ENCODE results near the gene CHAD.

The CHAD gene

GRCh38 chr17:50472286-50472685 is 3.6 kb upstream of the CHAD start:
- no peak for DNase-seq

- DNase-seq, result no peak
These were observed 2.6 kb upstream of the CHAD start for GRCh38 chr17:50471009-50471905.

- DNase-seq, result no peak
These were observed 1.7 kb upstream of the CHAD start for GRCh38 chr17:50470426-50470825.

- DNase-seq, result no peak
These were observed 1.1 kb upstream of the CHAD start for GRCh38 chr17:50469671-50470305.

- no peak for DNase-seq
These were observed 527 bp upstream of the CHAD start for GRCh38 chr17:50469208-50469605.

GRCh38 chr17:50467855-50468303 is 801 bp downstream of the CHAD start:
- no peak for DNase-seq

- no peak for DNase-seq
These were observed 1.4 kb downstream of the CHAD start for GRCh38 chr17:50467114-50467854.

GRCh38 chr17:50466371-50467113 is 2.1 kb downstream of the CHAD start:
- DNase-seq, result no peak

GRCh38 chr17:50465635-50466034 is 3.0 kb downstream of the CHAD start:
- no peak for DNase-seq

GRCh38 chr17:50465171-50465570 is 3.5 kb downstream of the CHAD start:
- no peak for DNase-seq

GRCh38 chr17:50464736-50465135 is 3.9 kb downstream of the CHAD start:
- no peak for DNase-seq

GRCh38 chr17:50464121-50464520 is 4.6 kb downstream of the CHAD start:
- no peak for DNase-seq

- no peak for DNase-seq
These were observed 6.2 kb downstream of the CHAD start for GRCh38 chr17:50462446-50462845.

GRCh38 chr17:50461550-50462132 is 7.0 kb downstream of the CHAD start:
- no peak for DNase-seq

- no peak for DNase-seq
These were observed 7.7 kb downstream of the CHAD start for GRCh38 chr17:50460831-50461526.

- DNase-seq, result no peak
These were observed 8.9 kb downstream of the CHAD start for GRCh38 chr17:50459756-50460155.

GRCh38 chr17:50458701-50459676 is 9.7 kb downstream of the CHAD start:
- no peak for DNase-seq

- no peak for DNase-seq
These were observed 10.4 kb downstream of the CHAD start for GRCh38 chr17:50458270-50458669.

- no peak for DNase-seq
These were observed 11.1 kb downstream of the CHAD start for GRCh38 chr17:50457621-50458020.

- no peak for DNase-seq
These were observed 14.8 kb downstream of the CHAD start for GRCh38 chr17:50453901-50454300.

All from amniotic stem cell (primary cell).